ENCODE measurements around the gene RSPO4. TPM values are rescaled to one million over a fixed set of nuclear protein-coding genes. Genes with fewer than 3 reads are reported as not detected.

RSPO4 gene
- total and polyA plus RNA-seq, 2 of the 13 experiments (the other 11 are each of a cell fraction or from before 2014, with no cell fraction given): not detected

DNA sequence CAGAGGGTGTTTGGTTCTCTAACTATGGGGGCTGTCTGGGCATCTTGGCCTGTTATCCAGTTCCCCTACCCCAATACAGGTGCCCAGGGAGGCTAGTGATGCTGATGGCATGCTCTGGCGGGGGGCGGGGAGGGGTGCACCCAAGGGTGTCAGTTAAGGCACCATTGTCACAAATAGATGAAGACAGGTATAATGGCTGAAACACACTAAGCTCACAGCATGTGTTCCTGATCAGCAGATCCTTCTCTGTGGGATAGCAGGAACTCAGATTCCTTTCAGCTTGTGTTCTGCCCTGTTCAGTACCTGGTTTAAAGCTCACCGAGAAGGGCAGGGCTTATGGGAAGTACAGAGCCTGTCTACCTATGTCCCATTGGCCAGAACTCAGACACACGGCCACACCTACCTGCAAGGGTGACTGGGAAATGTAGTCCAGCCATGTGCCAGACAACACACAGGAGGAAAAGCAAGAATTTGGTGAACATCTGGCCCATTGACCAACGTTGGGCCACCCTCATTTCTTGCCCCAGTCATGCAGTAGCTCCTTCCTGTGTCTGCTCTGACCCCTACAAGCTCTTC is 3.4 kb upstream of the RSPO4 start (continued):
- TF ChIP-seq, protein P1, sequence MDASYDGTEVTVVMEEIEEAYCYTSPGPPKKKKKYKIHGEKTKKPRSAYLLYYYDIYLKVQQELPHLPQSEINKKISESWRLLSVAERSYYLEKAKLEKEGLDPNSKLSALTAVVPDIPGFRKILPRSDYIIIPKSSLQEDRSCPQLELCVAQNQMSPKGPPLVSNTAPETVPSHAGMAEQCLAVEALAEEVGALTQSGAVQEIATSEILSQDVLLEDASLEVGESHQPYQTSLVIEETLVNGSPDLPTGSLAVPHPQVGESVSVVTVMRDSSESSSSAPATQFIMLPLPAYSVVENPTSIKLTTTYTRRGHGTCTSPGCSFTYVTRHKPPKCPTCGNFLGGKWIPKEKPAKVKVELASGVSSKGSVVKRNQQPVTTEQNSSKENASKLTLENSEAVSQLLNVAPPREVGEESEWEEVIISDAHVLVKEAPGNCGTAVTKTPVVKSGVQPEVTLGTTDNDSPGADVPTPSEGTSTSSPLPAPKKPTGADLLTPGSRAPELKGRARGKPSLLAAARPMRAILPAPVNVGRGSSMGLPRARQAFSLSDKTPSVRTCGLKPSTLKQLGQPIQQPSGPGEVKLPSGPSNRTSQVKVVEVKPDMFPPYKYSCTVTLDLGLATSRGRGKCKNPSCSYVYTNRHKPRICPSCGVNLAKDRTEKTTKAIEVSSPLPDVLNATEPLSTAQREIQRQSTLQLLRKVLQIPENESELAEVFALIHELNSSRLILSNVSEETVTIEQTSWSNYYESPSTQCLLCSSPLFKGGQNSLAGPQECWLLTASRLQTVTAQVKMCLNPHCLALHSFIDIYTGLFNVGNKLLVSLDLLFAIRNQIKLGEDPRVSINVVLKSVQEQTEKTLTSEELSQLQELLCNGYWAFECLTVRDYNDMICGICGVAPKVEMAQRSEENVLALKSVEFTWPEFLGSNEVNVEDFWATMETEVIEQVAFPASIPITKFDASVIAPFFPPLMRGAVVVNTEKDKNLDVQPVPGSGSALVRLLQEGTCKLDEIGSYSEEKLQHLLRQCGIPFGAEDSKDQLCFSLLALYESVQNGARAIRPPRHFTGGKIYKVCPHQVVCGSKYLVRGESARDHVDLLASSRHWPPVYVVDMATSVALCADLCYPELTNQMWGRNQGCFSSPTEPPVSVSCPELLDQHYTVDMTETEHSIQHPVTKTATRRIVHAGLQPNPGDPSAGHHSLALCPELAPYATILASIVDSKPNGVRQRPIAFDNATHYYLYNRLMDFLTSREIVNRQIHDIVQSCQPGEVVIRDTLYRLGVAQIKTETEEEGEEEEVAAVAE (CRISPR knock-in tag; IDR thresholded peaks at IDR 0.05; ENCODE audit: borderline replicate concordance): 0 out of 2 replicates have a peak, but pooled peaks have one; percentile 36
- TF ChIP-seq ARID2 (CRISPR knock-in tag; IDR thresholded peaks at IDR 0.05; ENCODE audit: borderline replicate concordance): no peak
- peak; percentile 77 for TF ChIP-seq NFYB (CRISPR knock-in tag; IDR thresholded peaks at IDR 0.05)
- TF ChIP-seq FOXM1 (CRISPR knock-in tag; IDR thresholded peaks at IDR 0.05): no peak
- TF ChIP-seq TCF12 (IDR thresholded peaks at IDR 0.05): no peak
- TF ChIP-seq TCF12 (CRISPR knock-in tag; IDR thresholded peaks at IDR 0.05): no peak
- TF ChIP-seq, protein P2, sequence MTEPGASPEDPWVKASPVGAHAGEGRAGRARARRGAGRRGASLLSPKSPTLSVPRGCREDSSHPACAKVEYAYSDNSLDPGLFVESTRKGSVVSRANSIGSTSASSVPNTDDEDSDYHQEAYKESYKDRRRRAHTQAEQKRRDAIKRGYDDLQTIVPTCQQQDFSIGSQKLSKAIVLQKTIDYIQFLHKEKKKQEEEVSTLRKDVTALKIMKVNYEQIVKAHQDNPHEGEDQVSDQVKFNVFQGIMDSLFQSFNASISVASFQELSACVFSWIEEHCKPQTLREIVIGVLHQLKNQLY (CRISPR knock-in tag; IDR thresholded peaks at IDR 0.05): no peak
- TF ChIP-seq, protein P3, sequence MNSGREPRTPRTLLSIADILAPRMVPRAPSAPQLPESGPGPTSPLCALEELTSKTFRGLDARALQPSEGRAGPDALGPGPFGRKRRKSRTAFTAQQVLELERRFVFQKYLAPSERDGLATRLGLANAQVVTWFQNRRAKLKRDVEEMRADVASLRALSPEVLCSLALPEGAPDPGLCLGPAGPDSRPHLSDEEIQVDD (CRISPR knock-in tag; IDR thresholded peaks at IDR 0.05; ENCODE audit: borderline replicate concordance): no peak
- peak; percentile 41 for TF ChIP-seq SUZ12 (IDR thresholded peaks at IDR 0.05; ENCODE audit: low read depth, low read length)
- no peak for TF ChIP-seq ZBTB21 (CRISPR knock-in tag; IDR thresholded peaks at IDR 0.05)
- TF ChIP-seq MED8 (CRISPR knock-in tag; IDR thresholded peaks at IDR 0.05; ENCODE audit: insufficient replicate concordance): no peak
- TF ChIP-seq KLF15 (CRISPR knock-in tag; IDR thresholded peaks at IDR 0.05; ENCODE audit: borderline replicate concordance): no peak
- no peak for TF ChIP-seq YY1 (IDR thresholded peaks at IDR 0.05; ENCODE audit: insufficient read depth, insufficient replicate concordance, low read depth, low read length)
- TF ChIP-seq ZNF350 (CRISPR knock-in tag; IDR thresholded peaks at IDR 0.05; ENCODE audit: borderline replicate concordance, low read depth): no peak
- TF ChIP-seq ADNP (CRISPR knock-in tag; IDR thresholded peaks at IDR 0.05): no peak
- TF ChIP-seq PRMT3 (CRISPR knock-in tag; IDR thresholded peaks at IDR 0.05; ENCODE audit: borderline replicate concordance, low read depth): no peak
- peak; percentile 54; the same call in 1 of the 2 replicates for TF ChIP-seq GABPB1 (CRISPR knock-in tag; IDR thresholded peaks at IDR 0.05)
- TF ChIP-seq THAP11 (CRISPR knock-in tag; IDR thresholded peaks at IDR 0.05): peak; percentile 98
- TF ChIP-seq, protein P4, sequence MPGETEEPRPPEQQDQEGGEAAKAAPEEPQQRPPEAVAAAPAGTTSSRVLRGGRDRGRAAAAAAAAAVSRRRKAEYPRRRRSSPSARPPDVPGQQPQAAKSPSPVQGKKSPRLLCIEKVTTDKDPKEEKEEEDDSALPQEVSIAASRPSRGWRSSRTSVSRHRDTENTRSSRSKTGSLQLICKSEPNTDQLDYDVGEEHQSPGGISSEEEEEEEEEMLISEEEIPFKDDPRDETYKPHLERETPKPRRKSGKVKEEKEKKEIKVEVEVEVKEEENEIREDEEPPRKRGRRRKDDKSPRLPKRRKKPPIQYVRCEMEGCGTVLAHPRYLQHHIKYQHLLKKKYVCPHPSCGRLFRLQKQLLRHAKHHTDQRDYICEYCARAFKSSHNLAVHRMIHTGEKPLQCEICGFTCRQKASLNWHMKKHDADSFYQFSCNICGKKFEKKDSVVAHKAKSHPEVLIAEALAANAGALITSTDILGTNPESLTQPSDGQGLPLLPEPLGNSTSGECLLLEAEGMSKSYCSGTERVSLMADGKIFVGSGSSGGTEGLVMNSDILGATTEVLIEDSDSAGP (CRISPR knock-in tag; IDR thresholded peaks at IDR 0.05; ENCODE audit: borderline replicate concordance): no peak
- TF ChIP-seq, protein P5, sequence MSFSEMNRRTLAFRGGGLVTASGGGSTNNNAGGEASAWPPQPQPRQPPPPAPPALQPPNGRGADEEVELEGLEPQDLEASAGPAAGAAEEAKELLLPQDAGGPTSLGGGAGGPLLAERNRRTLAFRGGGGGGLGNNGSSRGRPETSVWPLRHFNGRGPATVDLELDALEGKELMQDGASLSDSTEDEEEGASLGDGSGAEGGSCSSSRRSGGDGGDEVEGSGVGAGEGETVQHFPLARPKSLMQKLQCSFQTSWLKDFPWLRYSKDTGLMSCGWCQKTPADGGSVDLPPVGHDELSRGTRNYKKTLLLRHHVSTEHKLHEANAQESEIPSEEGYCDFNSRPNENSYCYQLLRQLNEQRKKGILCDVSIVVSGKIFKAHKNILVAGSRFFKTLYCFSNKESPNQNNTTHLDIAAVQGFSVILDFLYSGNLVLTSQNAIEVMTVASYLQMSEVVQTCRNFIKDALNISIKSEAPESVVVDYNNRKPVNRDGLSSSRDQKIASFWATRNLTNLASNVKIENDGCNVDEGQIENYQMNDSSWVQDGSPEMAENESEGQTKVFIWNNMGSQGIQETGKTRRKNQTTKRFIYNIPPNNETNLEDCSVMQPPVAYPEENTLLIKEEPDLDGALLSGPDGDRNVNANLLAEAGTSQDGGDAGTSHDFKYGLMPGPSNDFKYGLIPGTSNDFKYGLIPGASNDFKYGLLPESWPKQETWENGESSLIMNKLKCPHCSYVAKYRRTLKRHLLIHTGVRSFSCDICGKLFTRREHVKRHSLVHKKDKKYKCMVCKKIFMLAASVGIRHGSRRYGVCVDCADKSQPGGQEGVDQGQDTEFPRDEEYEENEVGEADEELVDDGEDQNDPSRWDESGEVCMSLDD (CRISPR knock-in tag; IDR thresholded peaks at IDR 0.05; ENCODE audit: borderline replicate concordance): no peak
